Measurements from ENCODE around the gene CCM2. TPM values are rescaled to one million over a fixed set of nuclear protein-coding genes. Genes with fewer than 3 reads are reported as not detected.

Gene CCM2
- total RNA-seq, 1 donor from 2014 or later, result 62.0 TPM

GRCh38 chr7:45116048-45116447 is 116.0 kb downstream of the CCM2 start:
- TF ChIP-seq CTCF (IDR thresholded peaks at IDR 0.05; ENCODE audit: insufficient read depth, low read depth, low read length) (no peak), EZH2 (IDR thresholded peaks at IDR 0.05; ENCODE audit: insufficient read depth, low read length) (no peak)
- no peak overlapping the region for H3K4me2 ChIP-seq (ENCODE audit: low read length)
- Mint-ChIP-seq H3K27ac (ENCODE audit: unreplicated experiment) (no peak overlapping the region), H3K4me3 (ENCODE audit: unreplicated experiment) (no peak overlapping the region), H3K27me3 (ENCODE audit: low read depth, unreplicated experiment) (peaks cover 34% of the 10 kb centered on the region), H3K36me3 (ENCODE audit: low read depth, unreplicated experiment) (no peaks in the 10 kb centered on the region), H3K9me3 (ENCODE audit: unreplicated experiment) (no peaks in the 10 kb centered on the region), H3K4me1 (ENCODE audit: low read depth, unreplicated experiment) (peaks cover 5% of the 10 kb centered on the region)
- no peak overlapping the region for H3K9ac ChIP-seq (ENCODE audit: low read length)
- no peaks in the 10 kb centered on the region for H4K20me1 ChIP-seq (ENCODE audit: insufficient read depth, low read length)
- H3K9me3 ChIP-seq (ENCODE audit: insufficient read depth, low read depth, low read length), result no peaks in the 10 kb centered on the region
- FAIRE-seq, result no peak
- peaks cover 5% of the 10 kb centered on the region for H3K79me2 ChIP-seq (ENCODE audit: insufficient read depth, low read length)
- peaks cover 14% of the 10 kb centered on the region for H3K27me3 ChIP-seq (ENCODE audit: insufficient read depth, low read length)
- H3K4me3 ChIP-seq (ENCODE audit: insufficient read depth, low read depth, low read length), result no peak overlapping the region
- peaks cover 2% of the 10 kb centered on the region for H3K4me1 ChIP-seq (ENCODE audit: insufficient read depth, low read length)
- no peak overlapping the region for H3K27ac ChIP-seq (ENCODE audit: low read depth, low read length)
- DNase-seq (ENCODE audit: low read depth), result no peak
- no peak overlapping the region for H2AFZ ChIP-seq (ENCODE audit: low read depth, low read length)
- no peaks in the 10 kb centered on the region for H3K36me3 ChIP-seq (ENCODE audit: insufficient read depth, low read length)

GRCh38 chr7:45117582-45117981 is 117.6 kb downstream of the CCM2 start:
- DNase-seq (ENCODE audit: low read depth), result no peak
- Mint-ChIP-seq H3K4me1 (ENCODE audit: low read depth, unreplicated experiment) (peaks cover 4% of the 10 kb centered on the region), H3K4me3 (ENCODE audit: unreplicated experiment) (no peak overlapping the region)

More at GRCh38 chr7:45117582-45117981, 117.6 kb downstream of the CCM2 start:
- no peaks in the 10 kb centered on the region for H3K9me3 ChIP-seq (ENCODE audit: insufficient read depth, low read depth, low read length)
- H2AFZ ChIP-seq (ENCODE audit: low read depth, low read length), result no peak overlapping the region
- peaks cover 14% of the 10 kb centered on the region for H3K27me3 ChIP-seq (ENCODE audit: insufficient read depth, low read length)
- Mint-ChIP-seq H3K27me3 (ENCODE audit: low read depth, unreplicated experiment) (peaks cover 40% of the 10 kb centered on the region), H3K36me3 (ENCODE audit: low read depth, unreplicated experiment) (no peaks in the 10 kb centered on the region), H3K27ac (ENCODE audit: unreplicated experiment) (no peak overlapping the region), H3K9me3 (ENCODE audit: unreplicated experiment) (no peaks in the 10 kb centered on the region)
- no peaks in the 10 kb centered on the region for H3K4me1 ChIP-seq (ENCODE audit: insufficient read depth, low read length)
- H3K79me2 ChIP-seq (ENCODE audit: insufficient read depth, low read length), result no peaks in the 10 kb centered on the region
- no peaks in the 10 kb centered on the region for H4K20me1 ChIP-seq (ENCODE audit: insufficient read depth, low read length)
- FAIRE-seq, result no peak
- H3K27ac ChIP-seq (ENCODE audit: low read depth, low read length), result no peak overlapping the region
- no peak overlapping the region for H3K9ac ChIP-seq (ENCODE audit: low read length)
- no peak for TF ChIP-seq CTCF (IDR thresholded peaks at IDR 0.05; ENCODE audit: insufficient read depth, low read depth, low read length)
- TF ChIP-seq EZH2 (IDR thresholded peaks at IDR 0.05; ENCODE audit: insufficient read depth, low read length), result no peak
- no peak overlapping the region for H3K4me2 ChIP-seq (ENCODE audit: low read length)
- H3K4me3 ChIP-seq (ENCODE audit: insufficient read depth, low read depth, low read length), result no peak overlapping the region
- no peaks in the 10 kb centered on the region for H3K36me3 ChIP-seq (ENCODE audit: insufficient read depth, low read length)

Measured in astrocyte (in vitro differentiated cells and primary cell).